T-helper 17 cell (primary cell): Measurements from ENCODE around the gene LIMCH1. TPM values are rescaled to one million over a fixed set of nuclear protein-coding genes. Genes with fewer than 3 reads are reported as not detected.

Source experiments
- ATAC-seq: fragments of 150-1000 bp; cut with Tn5 transposase; 2 replicates; pipeline ENCODE4 v1.10.0; 2021; ENCODE audit warnings: mild to moderate bottlenecking, moderate library complexity
- DNase-seq, 3 donors: peaks; one replicate each; pipeline versions ENCODE4 v3.0.0 to v3.0.0-alpha.2; 2020 to 2021
- H3K9me3 ChIP-seq: one replicate; pipeline ENCODE4 v1.7.0; 2013; ENCODE audit warnings: low read length, mild to moderate bottlenecking; ENCODE audit not compliant: control insufficient read depth, poor library complexity, severe bottlenecking
- H3K27ac Mint-ChIP-seq: one replicate; pipeline ENCODE4 v1.8.0; 2022; ENCODE audit warnings: mild to moderate bottlenecking, moderate library complexity, mixed read lengths
- H3K27me3 Mint-ChIP-seq: one replicate; pipeline ENCODE4 v1.8.0; 2022; ENCODE audit warnings: mixed read lengths
- H3K36me3 Mint-ChIP-seq: one replicate; pipeline ENCODE4 v1.8.0; 2022; ENCODE audit warnings: low read depth, mixed read lengths
- H3K4me1 Mint-ChIP-seq: one replicate; pipeline ENCODE4 v1.8.0; 2022; ENCODE audit warnings: mild to moderate bottlenecking, mixed read lengths
- H3K4me3 Mint-ChIP-seq: one replicate; pipeline ENCODE4 v1.8.0; 2022; ENCODE audit warnings: mild to moderate bottlenecking, moderate library complexity, mixed read lengths
- total RNA-seq, 4 donors: library from RNA in 2 of 4; stranded (reverse) in 2 of 4; gene quantifications; one replicate each; pipeline ENCODE4 v1.2.3 and lab custom pipeline; 2022 to 2026

The LIMCH1 gene
- total RNA-seq, 2 donors from 2014 or later: not detected

GRCh38 chr4:41749631-41750039 lies 211.7 kb downstream of the LIMCH1 start:
- ATAC-seq: no peak
- DNase-seq: no peak
- no peaks in the 10 kb centered on the region for H3K9me3 ChIP-seq
- H3K27me3 Mint-ChIP-seq: peaks cover 90% of the 10 kb centered on the region
- H3K27ac Mint-ChIP-seq: no peak overlapping the region
- no peaks in the 10 kb centered on the region for H3K36me3 Mint-ChIP-seq
- H3K4me3 Mint-ChIP-seq: no peak overlapping the region
- peaks cover 2% of the 10 kb centered on the region for H3K4me1 Mint-ChIP-seq

Other genes with a start within 250 kb of the LIMCH1 start
- gene PHOX2B, start 210.6 kb downstream of the LIMCH1 start, total RNA-seq: not detected